GM18517 (cell line): Measurements from ENCODE around the gene ACSF3.

ENCODE experiments used
- ATAC-seq: cut with Tn5 transposase; IDR thresholded peaks from one replicate; pipeline ENCODE4 v1.9.1; 2021; ENCODE audit warnings: mild to moderate bottlenecking, moderate library complexity; ENCODE audit not compliant: unreplicated experiment

Gene ACSF3

GRCh38 chr16:89171216-89172170 is 77.8 kb downstream of the ACSF3 start, which contains the start of gene CDH15:
Gene CDH15, plus strand, starts transcription at chr16:89171748. Its CDS starts 84 bp downstream, at chr16:89171832.
- ATAC-seq, result peak; percentile 60

GRCh38 chr16:89172171-89172527 is 78.5 kb downstream of the ACSF3 start:
- no peak for ATAC-seq

GRCh38 chr16:89172528-89173173 is 79.0 kb downstream of the ACSF3 start:
- ATAC-seq, result no peak

- no peak for ATAC-seq
Measured at GRCh38 chr16:89173174-89173921, 79.7 kb downstream of the ACSF3 start.

- ATAC-seq, result no peak
Measured at GRCh38 chr16:89174055-89174827, 80.6 kb downstream of the ACSF3 start.

GRCh38 chr16:89174877-89175276 is 81.2 kb downstream of the ACSF3 start:
- ATAC-seq, result no peak

- ATAC-seq, result no peak
Measured at GRCh38 chr16:89175280-89176146, 81.9 kb downstream of the ACSF3 start.

GRCh38 chr16:89176147-89176690 is 82.6 kb downstream of the ACSF3 start:
- no peak for ATAC-seq

- no peak for ATAC-seq
Measured at GRCh38 chr16:89176717-89177116, 83.1 kb downstream of the ACSF3 start.

GRCh38 chr16:89177501-89177900 is 83.8 kb downstream of the ACSF3 start:
- ATAC-seq, result no peak

GRCh38 chr16:89178453-89179147 is 84.9 kb downstream of the ACSF3 start:
- no peak for ATAC-seq

GRCh38 chr16:89179148-89179484 is 85.5 kb downstream of the ACSF3 start:
- no peak for ATAC-seq

- no peak for ATAC-seq
Measured at GRCh38 chr16:89179656-89180315, 86.1 kb downstream of the ACSF3 start.

- ATAC-seq, result no peak
Measured at GRCh38 chr16:89183463-89183862, 89.8 kb downstream of the ACSF3 start.

- ATAC-seq, result no peak
Measured at GRCh38 chr16:89183975-89184676, 90.5 kb downstream of the ACSF3 start.

- ATAC-seq, result no peak
Measured at GRCh38 chr16:89184677-89184932, 91.0 kb downstream of the ACSF3 start.

- ATAC-seq, result no peak
Measured at GRCh38 chr16:89184933-89185794, 91.5 kb downstream of the ACSF3 start.
